IMR-90 (cell line): ENCODE results near the gene TGM5. TPM values are rescaled to one million over a fixed set of nuclear protein-coding genes. Genes with fewer than 3 reads are reported as not detected.

Experiments
- ATAC-seq: fragments of 200-7000 bp; cut with Tn5 transposase; 2 replicates; pipeline ENCODE4 v1.9.1; 2020; ENCODE audit warnings: low read depth, mild to moderate bottlenecking, moderate library complexity
- BruUV-seq: library from RNA; stranded (reverse); fragments of 400-500 nt; replicated peaks from 2 replicates; lab custom pipeline; 2021; lab: Mats Ljungman, UMichigan
- CTCF ChIA-PET: fragments of 300-600 bp; formaldehyde crosslinking; extraction: SDS; loops from one replicate; lab custom pipeline; 2021; ENCODE audit warnings: antibody characterized with exemption; lab: Yijun Ruan, JAX
- POLR2A ChIA-PET: fragments of 300-600 bp; sonication (Branson Sonifier 250); formaldehyde crosslinking; loops from one replicate; lab custom pipeline; 2022; ENCODE audit warnings: antibody characterized with exemption; ENCODE audit not compliant: unreplicated experiment; lab: Charles Lee
- DNase-seq: peaks from one replicate; pipeline ENCODE4 v3.0.0; 2013
- H2AFZ ChIP-seq: replicated peaks from 2 replicates; pipeline ENCODE3; 2013; ENCODE audit warnings: low read length, mild to moderate bottlenecking; ENCODE audit not compliant: poor library complexity
- H2AK5ac ChIP-seq: 2 replicates; pipeline ENCODE4 v1.6.1; 2013; ENCODE audit warnings: low read depth, low read length, inconsistent platforms
- H2AK9ac ChIP-seq: replicated peaks from 2 replicates; pipeline ENCODE3; 2013; ENCODE audit warnings: mild to moderate bottlenecking, low read depth, low read length, moderate library complexity; ENCODE audit not compliant: poor library complexity
- H2BK120ac ChIP-seq: 2 replicates; pipeline ENCODE4 v1.6.1; 2013; ENCODE audit warnings: low read depth, low read length, inconsistent platforms
- H2BK15ac ChIP-seq: 3 replicates; pipeline ENCODE4 v1.6.1; 2013; ENCODE audit warnings: low read depth, low read length, inconsistent platforms
- H2BK20ac ChIP-seq: 2 replicates; pipeline ENCODE4 v1.6.1; 2013; ENCODE audit warnings: low read depth, mild to moderate bottlenecking, inconsistent platforms, low read length, moderate library complexity
- H2BK5ac ChIP-seq: 2 replicates; pipeline ENCODE4 v1.6.1; 2013; ENCODE audit warnings: mild to moderate bottlenecking, low read depth, low read length, inconsistent platforms; ENCODE audit not compliant: poor library complexity, severe bottlenecking
- H3K14ac ChIP-seq: replicated peaks from 2 replicates; pipeline ENCODE4 v1.6.1; 2013; ENCODE audit warnings: low read depth, low read length, inconsistent platforms
- H3K18ac ChIP-seq: 2 replicates; pipeline ENCODE4 v1.6.1; 2013; ENCODE audit warnings: low read depth, low read length, control low read depth
- H3K23ac ChIP-seq: 2 replicates; pipeline ENCODE4 v1.6.1; 2013; ENCODE audit warnings: low read depth, low read length, inconsistent platforms
- H3K27ac ChIP-seq: 2 replicates; pipeline ENCODE4 v1.5.1; 2013; ENCODE audit warnings: mild to moderate bottlenecking, control low read depth, low read length; ENCODE audit not compliant: insufficient read depth
- H3K27me3 ChIP-seq: 2 replicates; pipeline ENCODE4 v1.6.1; 2013; ENCODE audit warnings: low read length; ENCODE audit not compliant: control insufficient read depth, insufficient read depth
- H3K36me3 ChIP-seq: 2 replicates; pipeline ENCODE4 v1.6.1; 2013; ENCODE audit warnings: low read length, mixed read lengths; ENCODE audit not compliant: control insufficient read depth, insufficient read depth
- H3K4ac ChIP-seq: 2 replicates; pipeline ENCODE4 v1.6.1; 2013; ENCODE audit warnings: low read depth, low read length, inconsistent platforms
- H3K4me1 ChIP-seq: 2 replicates; pipeline ENCODE4 v1.6.1; 2013; ENCODE audit warnings: low read length, mixed read lengths; ENCODE audit not compliant: control insufficient read depth, insufficient read depth
- H3K4me2 ChIP-seq: 2 replicates; pipeline ENCODE4 v1.6.1; 2013; ENCODE audit warnings: low read depth, mild to moderate bottlenecking, control low read depth, low read length, moderate library complexity
- H3K4me3 ChIP-seq: 2 replicates; pipeline ENCODE4 v1.5.1; 2013; ENCODE audit warnings: low read depth, mild to moderate bottlenecking, control low read depth, low read length, moderate library complexity; ENCODE audit not compliant: insufficient read depth
- H3K56ac ChIP-seq: 2 replicates; pipeline ENCODE4 v1.6.1; 2013; ENCODE audit warnings: low read length, inconsistent platforms; ENCODE audit not compliant: insufficient read depth; ENCODE audit errors: extremely low read depth
- H3K79me1 ChIP-seq, 2 experiments: 2 replicates each; pipeline ENCODE4 v1.6.1; 2013; ENCODE audit warnings: low read length in 2 of 2, inconsistent platforms in 1 of 2, low read depth in 1 of 2
- H3K9ac ChIP-seq: 2 replicates; pipeline ENCODE4 v1.6.1; 2013; ENCODE audit warnings: low read depth, low read length, control low read depth
- H3K9me1 ChIP-seq: 2 replicates; pipeline ENCODE4 v1.6.1; 2013; ENCODE audit warnings: low read length, inconsistent platforms; ENCODE audit not compliant: insufficient read depth
- H3K9me3 ChIP-seq: 2 replicates; pipeline ENCODE4 v1.6.1; 2013; ENCODE audit warnings: low read length; ENCODE audit not compliant: control insufficient read depth, insufficient read depth
- H4K20me1 ChIP-seq: 2 replicates; pipeline ENCODE4 v1.6.1; 2013; ENCODE audit warnings: low read length, inconsistent platforms; ENCODE audit not compliant: insufficient read depth
- H4K5ac ChIP-seq: 2 replicates; pipeline ENCODE4 v1.6.1; 2013; ENCODE audit warnings: mild to moderate bottlenecking, low read depth, low read length, control low read depth
- H4K8ac ChIP-seq, 2 experiments: 2 replicates each; pipeline ENCODE4 v1.6.1; 2013; ENCODE audit warnings: low read depth in 2 of 2, low read length in 2 of 2, control low read depth in 1 of 2, inconsistent platforms in 1 of 2
- H4K91ac ChIP-seq: 2 replicates; pipeline ENCODE4 v1.6.1; 2013; ENCODE audit warnings: low read depth, low read length, inconsistent platforms; ENCODE audit not compliant: insufficient read depth
- BHLHE40 ChIP-seq: fragments of 150-350 bp; IDR thresholded peaks from 2 replicates; pipeline ENCODE4 v1.6.1; 2016; ENCODE audit warnings: mild to moderate bottlenecking, low read depth, low read length
- CEBPB ChIP-seq: IDR thresholded peaks from 2 replicates; pipeline ENCODE4 v1.6.1; 2012; ENCODE audit warnings: low read depth, low read length, improper control_type of control experiment
- CHD1 ChIP-seq: IDR thresholded peaks from 2 replicates; pipeline ENCODE4 v1.6.1; 2012; ENCODE audit warnings: low read depth, low read length, improper control_type of control experiment
- CTCF ChIP-seq: conservative IDR thresholded peaks from 2 replicates; pipeline ENCODE4 v1.5.1; 2012; ENCODE audit warnings: mild to moderate bottlenecking, low read depth, low read length, improper control_type of control experiment
- ELK1 ChIP-seq: fragments of 150-350 bp; IDR thresholded peaks from 2 replicates; pipeline ENCODE4 v1.6.1; 2016; ENCODE audit warnings: low read depth, mild to moderate bottlenecking, low read length, moderate library complexity, borderline replicate concordance
- FOS ChIP-seq: fragments of 150-350 bp; IDR thresholded peaks from 2 replicates; pipeline ENCODE4 v1.6.1; 2016; ENCODE audit warnings: low read depth, low read length
- MAFK ChIP-seq: IDR thresholded peaks from 2 replicates; pipeline ENCODE4 v1.6.1; 2012; ENCODE audit warnings: low read depth, low read length, improper control_type of control experiment
- MAZ ChIP-seq: IDR thresholded peaks from 2 replicates; pipeline ENCODE4 v1.6.1; 2012; ENCODE audit warnings: low read depth, mild to moderate bottlenecking, low read length, improper control_type of control experiment, moderate library complexity, borderline replicate concordance
- MXI1 ChIP-seq: IDR thresholded peaks from 2 replicates; pipeline ENCODE4 v1.6.1; 2012; ENCODE audit warnings: low read depth, mild to moderate bottlenecking, low read length, moderate library complexity, borderline replicate concordance
- NFE2L2 ChIP-seq: fragments of 150-350 bp; IDR thresholded peaks from 2 replicates; pipeline ENCODE4 v1.6.1; 2016; ENCODE audit warnings: low read depth, mild to moderate bottlenecking, low read length
- POLR2A ChIP-seq: IDR thresholded peaks from 2 replicates; pipeline ENCODE4 v1.6.1; 2012; ENCODE audit warnings: mild to moderate bottlenecking, low read depth, low read length
- RAD21 ChIP-seq: IDR thresholded peaks from 2 replicates; pipeline ENCODE4 v1.6.1; 2012; ENCODE audit warnings: low read length, improper control_type of control experiment
- RCOR1 ChIP-seq: IDR thresholded peaks from 2 replicates; pipeline ENCODE4 v1.6.1; 2012; ENCODE audit warnings: mild to moderate bottlenecking, low read length, improper control_type of control experiment; ENCODE audit not compliant: insufficient replicate concordance
- RFX5 ChIP-seq: IDR thresholded peaks from 2 replicates; pipeline ENCODE4 v1.8.0; 2012; ENCODE audit warnings: low read depth, mild to moderate bottlenecking, low read length, moderate library complexity
- SMC3 ChIP-seq: fragments of 150-350 bp; IDR thresholded peaks from 2 replicates; pipeline ENCODE4 v1.6.1; 2016; ENCODE audit warnings: low read depth, mild to moderate bottlenecking, antibody characterized with exemption, low read length, moderate library complexity
- USF2 ChIP-seq: fragments of 150-350 bp; IDR thresholded peaks from 2 replicates; pipeline ENCODE4 v1.6.1; 2017; ENCODE audit warnings: mild to moderate bottlenecking, antibody characterized with exemption, low read length, low read depth
- WGBS, 2 experiments: methylation state at CpG; one replicate each; pipeline versions ENCODE4 v1.1.5 to v1.1.7; 2013; ENCODE audit warnings: missing lambda C conversion rate in 2 of 2; ENCODE audit not compliant: insufficient read length in 1 of 2; ENCODE audit errors: extremely low coverage in 2 of 2; 5-methylcytosine and 5-hydroxymethylcytosine counted together
- dilution Hi-C: fragments of 300-500 bp; cut with HindIII; formaldehyde crosslinking; loops from one replicate; pipeline ENCODE4 v1.14.3; 2018; ENCODE audit warnings: low sequenced_read_pairs; ENCODE audit not compliant: unreplicated experiment
- in situ Hi-C: fragments of 300-500 bp; cut with MboI; formaldehyde crosslinking; loops from 3 replicates; pipeline ENCODE4 v1.14.3; 2019; ENCODE audit warnings: low sequenced_read_pairs, inconsistent platforms, mixed read lengths
- intact Hi-C: fragments of 100-400 bp; cut with micrococcal nuclease; formaldehyde crosslinking; loops from 2 replicates; pipeline ENCODE4 v1.10.0; 2022
- polyA plus RNA-seq, 3 experiments: library from polyadenylated mRNA; depleted of rRNA; stranded (reverse); fragments of >200 nt; gene quantifications; 2 replicates each; pipeline ENCODE4 v1.2.3, GENCODE V29; 2012; ENCODE audit warnings: low replicate concordance in 1 of 3
- total RNA-seq: library from RNA; depleted of rRNA; stranded (reverse); fragments of >200 nt; gene quantifications from 2 replicates; pipeline ENCODE4 v1.2.3, GENCODE V29; 2012

Gene TGM5
- total and polyA plus RNA-seq, 2 of the 4 experiments (the other 2 are of a cell fraction) = not detected

DNA sequence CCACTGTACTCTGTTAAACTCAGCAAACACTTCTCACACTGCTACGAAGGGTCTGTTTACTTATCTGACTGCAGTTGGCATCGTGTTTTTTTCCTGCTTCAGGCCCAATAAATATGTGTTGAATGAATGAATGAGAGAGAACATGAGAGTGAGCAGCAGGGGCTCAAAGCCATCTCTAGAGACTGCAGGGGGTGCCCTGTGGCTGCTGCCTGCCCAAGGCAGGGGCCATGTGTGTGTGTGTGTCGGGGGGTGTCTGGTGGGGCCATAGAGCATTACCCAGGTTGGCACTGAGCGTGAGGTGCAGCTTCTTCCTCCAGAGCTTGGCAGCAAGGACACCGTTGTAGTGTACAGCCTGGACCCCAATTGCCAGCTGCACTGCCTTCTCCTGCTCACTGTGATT is 60.7 kb downstream of the TGM5 start:
- Histone ChIP-seq H4K20me1 (no peaks in the 10 kb centered on the region), H3K18ac (no peak overlapping the region), H2BK120ac (no peak overlapping the region), H3K9me1 (no peaks in the 10 kb centered on the region; the same call in 1 of the 2 replicates), H4K8ac (no peak overlapping the region), H3K4me3 (no peak overlapping the region), H3K4me1 (no peaks in the 10 kb centered on the region), H4K5ac (no peak overlapping the region), H3K9me3 (no peaks in the 10 kb centered on the region), H2BK5ac (no peak overlapping the region), H2AFZ (no peak overlapping the region), H4K91ac (no peak overlapping the region), H2BK15ac (no peak overlapping the region), H3K27me3 (peaks cover 66% of the 10 kb centered on the region), H3K4me2 (no peak overlapping the region), H3K9ac (no peak overlapping the region), H3K36me3 (no peaks in the 10 kb centered on the region), H3K79me1 (no peaks in the 10 kb centered on the region), H3K23ac (no peak overlapping the region), H3K14ac (no peak overlapping the region), H2AK9ac (no peak overlapping the region), H2BK20ac (no peak overlapping the region), H3K56ac (no peak overlapping the region), H2AK5ac (no peak overlapping the region), H3K27ac (no peak overlapping the region), H3K4ac (no peak overlapping the region)
- in situ Hi-C loops (no loop called here), dilution Hi-C loops (no loop called here), intact Hi-C loops (no loop called here)
- no TSS peak for BruUV-seq
- TF ChIP-seq CEBPB (no peak), MAZ (no peak), ELK1 (no peak), FOS (no peak), USF2 (no peak), MXI1 (no peak), RFX5 (no peak), SMC3 (no peak), POLR2A (no peak), NFE2L2 (no peak), RAD21 (no peak), CHD1 (no peak), RCOR1 (no peak), CTCF (no peak), MAFK (no peak), BHLHE40 (no peak)
- ChIA-PET CTCF (no interaction called here), POLR2A (no interaction called here)
- ATAC-seq = no peak
- no peak for DNase-seq
- WGBS, 2 experiments = 56% methylated on average over 2 of the region's 5 CpGs; no CpG with 5 or more reads in 1 of the 2 experiments
